HG03139 (cell line): Measurements from ENCODE around the gene TGFBR2.

ENCODE experiments used
- ATAC-seq: cut with Tn5 transposase; IDR thresholded peaks from one replicate; pipeline ENCODE4 v1.9.1; 2021; ENCODE audit not compliant: unreplicated experiment

TGFBR2 gene

GRCh38 chr3:30600572-30600971, 5.8 kb upstream of the TGFBR2 start:
- no peak for ATAC-seq

GRCh38 chr3:30602946-30603345, 3.5 kb upstream of the TGFBR2 start:
- ATAC-seq = no peak

- no peak for ATAC-seq
Observed at GRCh38 chr3:30604093-30604492, 2.3 kb upstream of the TGFBR2 start.

GRCh38 chr3:30604558-30604957, 1.8 kb upstream of the TGFBR2 start:
- ATAC-seq = no peak

GRCh38 chr3:30605005-30605404, 1.4 kb upstream of the TGFBR2 start:
- no peak for ATAC-seq

- ATAC-seq = no peak
Observed at GRCh38 chr3:30605706-30606300, 598 bp upstream of the TGFBR2 start.

- peak; percentile 38 for ATAC-seq
Observed at GRCh38 chr3:30607032-30607833, 832 bp downstream of the TGFBR2 start.

GRCh38 chr3:30608598-30608947, 2.2 kb downstream of the TGFBR2 start:
- no peak for ATAC-seq

- ATAC-seq = no peak
Observed at GRCh38 chr3:30609930-30610701, 3.7 kb downstream of the TGFBR2 start.

GRCh38 chr3:30610702-30611368, 4.4 kb downstream of the TGFBR2 start:
- ATAC-seq = no peak

GRCh38 chr3:30611613-30612436, 5.4 kb downstream of the TGFBR2 start:
- no peak for ATAC-seq

- ATAC-seq = no peak
Observed at GRCh38 chr3:30612437-30613132, 6.2 kb downstream of the TGFBR2 start.

GRCh38 chr3:30613133-30613825, 6.9 kb downstream of the TGFBR2 start:
- no peak for ATAC-seq

GRCh38 chr3:30614373-30614772, 8.0 kb downstream of the TGFBR2 start:
- ATAC-seq = no peak

GRCh38 chr3:30614943-30615342, 8.5 kb downstream of the TGFBR2 start:
- no peak for ATAC-seq

GRCh38 chr3:30615615-30616346, 9.4 kb downstream of the TGFBR2 start:
- no peak for ATAC-seq

GRCh38 chr3:30616347-30617027, 10.1 kb downstream of the TGFBR2 start:
- ATAC-seq = no peak

- no peak for ATAC-seq
Observed at GRCh38 chr3:30617069-30617468, 10.7 kb downstream of the TGFBR2 start.
